HEK293T (cell line): ENCODE measurements around the gene GTSE1.

Source experiments
- ARNT ChIP-seq: fragments of 450-650 bp; IDR thresholded peaks from 2 replicates; pipeline ENCODE4 v1.6.1; 2017; ENCODE audit warnings: mild to moderate bottlenecking
- BHLHE40 ChIP-seq: fragments of 450-650 bp; IDR thresholded peaks from 2 replicates; pipeline ENCODE4 v1.6.1; 2016; ENCODE audit warnings: mild to moderate bottlenecking, moderate library complexity, borderline replicate concordance
- ELF4 ChIP-seq: fragments of 450-650 bp; IDR thresholded peaks from 2 replicates; pipeline ENCODE4 v1.6.1; 2017; ENCODE audit warnings: antibody characterized with exemption
- FOXA1 ChIP-seq: fragments of 450-650 bp; IDR thresholded peaks from 2 replicates; pipeline ENCODE4 v1.6.1; 2016; ENCODE audit warnings: mild to moderate bottlenecking
- FOXK2 ChIP-seq: fragments of 450-650 bp; IDR thresholded peaks from 2 replicates; pipeline ENCODE4 v1.6.1; 2016; ENCODE audit warnings: mild to moderate bottlenecking
- FOXM1 ChIP-seq: fragments of 450-650 bp; IDR thresholded peaks from 2 replicates; pipeline ENCODE4 v1.6.1; 2017; ENCODE audit warnings: mild to moderate bottlenecking, borderline replicate concordance
- L3MBTL2 ChIP-seq: fragments of 450-650 bp; conservative IDR thresholded peaks from 2 replicates; pipeline ENCODE4 v1.6.1; 2016; ENCODE audit warnings: mild to moderate bottlenecking
- LEF1 ChIP-seq: fragments of 450-650 bp; IDR thresholded peaks from 2 replicates; pipeline ENCODE4 v1.6.1; 2017; ENCODE audit warnings: mild to moderate bottlenecking, borderline replicate concordance
- SP1 ChIP-seq: fragments of 450-650 bp; IDR thresholded peaks from 2 replicates; pipeline ENCODE4 v1.6.1; 2017
- SUZ12 ChIP-seq: fragments of 450-650 bp; IDR thresholded peaks from 2 replicates; pipeline ENCODE4 v1.6.1; 2016; ENCODE audit warnings: mild to moderate bottlenecking

- no peak for TF ChIP-seq L3MBTL2
- TF ChIP-seq SP1: no peak
- no peak for TF ChIP-seq ARNT
- no peak for TF ChIP-seq FOXK2
- TF ChIP-seq SUZ12: no peak
- TF ChIP-seq ELF4: no peak
- no peak for TF ChIP-seq FOXA1
- no peak for TF ChIP-seq FOXM1
- no peak for TF ChIP-seq LEF1
- no peak for TF ChIP-seq BHLHE40
Observed at GRCh38 chr22:46312056-46312455, 15.4 kb downstream of the GTSE1 start.
